NCI-H1417 (cell line): ENCODE measurements around the gene FYB1.
"Not testable (repeated sequence)": the region's sequence is repeated elsewhere in the genome, so short reads cannot be mapped to it uniquely, and the experiment has no call there.

ENCODE experiments used
- DNase-seq, 3 experiments: peaks; one replicate each; lab custom pipeline; 2025; lab: John Stamatoyannopoulos, UW

Gene FYB1

GRCh38 chr5:39219437-39219836 lies at the start of gene FYB1:
TSS of gene FYB1 (minus strand) at chr5:39219563. CDS start at chr5:39202960, 16,603 bp downstream.
- no peak for DNase-seq

GRCh38 chr5:39267186-39267585 lies 47.8 kb upstream of the FYB1 start:
- no peak for DNase-seq

- DNase-seq = no peak
Observed at GRCh38 chr5:39266442-39266841, 47.1 kb upstream of the FYB1 start.

- DNase-seq = no peak
Observed at GRCh38 chr5:39264528-39264927, 45.2 kb upstream of the FYB1 start.

GRCh38 chr5:39262981-39263380 lies 43.6 kb upstream of the FYB1 start:
- no peak for DNase-seq

- no peak for DNase-seq
Observed at GRCh38 chr5:39260095-39260494, 40.7 kb upstream of the FYB1 start.

GRCh38 chr5:39257554-39257953 lies 38.2 kb upstream of the FYB1 start:
- DNase-seq = no peak

GRCh38 chr5:39256477-39257235 lies 37.3 kb upstream of the FYB1 start:
- no peak for DNase-seq

GRCh38 chr5:39255406-39255805 lies 36.0 kb upstream of the FYB1 start:
- no peak for DNase-seq

- DNase-seq = no peak
Observed at GRCh38 chr5:39254671-39255070, 35.3 kb upstream of the FYB1 start.

GRCh38 chr5:39253196-39253595 lies 33.8 kb upstream of the FYB1 start:
- DNase-seq = no peak

- DNase-seq = no peak
Observed at GRCh38 chr5:39249564-39250274, 30.4 kb upstream of the FYB1 start.

- DNase-seq = no peak
Observed at GRCh38 chr5:39249069-39249468, 29.7 kb upstream of the FYB1 start.

- no peak for DNase-seq
Observed at GRCh38 chr5:39240750-39241149, 21.4 kb upstream of the FYB1 start.

GRCh38 chr5:39238366-39239105 lies 19.2 kb upstream of the FYB1 start:
- DNase-seq = no peak

- DNase-seq = no peak
Observed at GRCh38 chr5:39236718-39237117, 17.4 kb upstream of the FYB1 start.

- DNase-seq = no peak
Observed at GRCh38 chr5:39235648-39236047, 16.3 kb upstream of the FYB1 start.

- DNase-seq = not testable (repeated sequence)
Observed at GRCh38 chr5:39234494-39234893, 15.1 kb upstream of the FYB1 start.

GRCh38 chr5:39233783-39234182 lies 14.4 kb upstream of the FYB1 start:
- DNase-seq = no peak

GRCh38 chr5:39231705-39232525 lies 12.6 kb upstream of the FYB1 start:
- no peak for DNase-seq

- DNase-seq = no peak
Observed at GRCh38 chr5:39228596-39228995, 9.2 kb upstream of the FYB1 start.

- DNase-seq = no peak
Observed at GRCh38 chr5:39226558-39226957, 7.2 kb upstream of the FYB1 start.
